SK-N-SH (cell line): ENCODE data around the gene CAND1. TPM values are rescaled to one million over a fixed set of nuclear protein-coding genes. Genes with fewer than 3 reads are reported as not detected.

Experiments
- CTCF ChIA-PET: fragments of 300-600, 350-600 bp; formaldehyde crosslinking; extraction: SDS; loops from one replicate; lab custom pipeline; 2021; lab: Yijun Ruan, JAX
- POLR2A ChIA-PET: fragments of 350-600 bp; sonication (Branson Sonifier 250); formaldehyde crosslinking; extraction: SDS; loops from one replicate; lab custom pipeline; 2020; ENCODE audit warnings: antibody characterized with exemption, inconsistent platforms; lab: Yijun Ruan, JAX
- DNase-seq: peaks from one replicate; pipeline ENCODE4 v3.0.0; 2012
- H2AFZ ChIP-seq: fragments of 200-600 bp; sonication (generic); 2 replicates; pipeline ENCODE4 v1.8.1; 2016; ENCODE audit warnings: antibody characterized with exemption, mild to moderate bottlenecking, low read depth
- H3F3A ChIP-seq: fragments of 200-600 bp; sonication (generic); replicated peaks from 2 replicates; pipeline ENCODE3; 2016; ENCODE audit warnings: antibody characterized with exemption, mild to moderate bottlenecking; ENCODE audit not compliant: insufficient read depth
- H3K27ac ChIP-seq, 2 experiments: fragments of 200-500 bp in 1 of 2; fragments of 200-600 bp in 1 of 2; sonication (Bioruptor generic) in 1 of 2; sonication (generic), shearing (Covaris generic) in 1 of 2; 2 replicates each; pipeline versions ENCODE4 v1.5.1 to v1.6.1; 2014 to 2016; ENCODE audit warnings: low read depth in 2 of 2, inconsistent platforms in 1 of 2, low read length in 1 of 2, mild to moderate bottlenecking in 1 of 2, mixed read lengths in 1 of 2
- H3K27me3 ChIP-seq: fragments of 200-600 bp; sonication (generic), shearing (Covaris generic); 2 replicates; pipeline ENCODE4 v1.6.1; 2016; ENCODE audit warnings: mixed run types; ENCODE audit not compliant: insufficient read depth
- H3K36me3 ChIP-seq, 2 experiments: fragments of 200-500 bp in 1 of 2; fragments of 200-600 bp in 1 of 2; sonication (Bioruptor generic) in 1 of 2; sonication (generic) in 1 of 2; replicated peaks in 1 of 2; 2 replicates each; pipeline versions ENCODE3 to v1.5.1; 2014 to 2016; ENCODE audit warnings: low read length in 1 of 2, mild to moderate bottlenecking in 1 of 2; ENCODE audit not compliant: insufficient read depth in 2 of 2, control insufficient read depth in 1 of 2
- H3K4me1 ChIP-seq, 2 experiments: fragments of 200-500 bp in 1 of 2; fragments of 200-600 bp in 1 of 2; sonication (Bioruptor generic) in 1 of 2; sonication (generic), shearing (Covaris generic) in 1 of 2; 2 replicates each; pipeline versions ENCODE4 v1.5.1 to v1.6.1; 2014 to 2016; ENCODE audit warnings: low read depth in 1 of 2, low read length in 1 of 2, mixed run types in 1 of 2; ENCODE audit not compliant: insufficient read depth in 2 of 2, control insufficient read depth in 1 of 2
- H3K4me2 ChIP-seq: fragments of 200-600 bp; sonication (generic), shearing (Covaris generic); 2 replicates; pipeline ENCODE4 v1.6.1; 2017; ENCODE audit warnings: mixed run types
- H3K4me3 ChIP-seq, 2 experiments: fragments of 200-500 bp in 1 of 2; fragments of 200-600 bp in 1 of 2; sonication (Bioruptor generic) in 1 of 2; sonication (generic), shearing (Covaris generic) in 1 of 2; 2 replicates each; pipeline versions ENCODE4 v1.5.1 to v1.8.1; 2014 to 2016; ENCODE audit warnings: low read depth in 2 of 2, inconsistent platforms in 1 of 2, low read length in 1 of 2, mild to moderate bottlenecking in 1 of 2, mixed read lengths in 1 of 2, moderate library complexity in 1 of 2
- H3K79me2 ChIP-seq: fragments of 200-600 bp; sonication (generic); 2 replicates; pipeline ENCODE4 v1.8.1; 2017; ENCODE audit warnings: mild to moderate bottlenecking; ENCODE audit not compliant: insufficient read depth
- H3K9ac ChIP-seq: fragments of 200-600 bp; sonication (generic); 2 replicates; pipeline ENCODE4 v1.6.1; 2017; ENCODE audit warnings: mixed run types
- H3K9me2 ChIP-seq: fragments of 200-600 bp; sonication (generic); 2 replicates; pipeline ENCODE4 v1.6.1; 2017; ENCODE audit warnings: mixed run types
- H3K9me3 ChIP-seq: fragments of 200-600 bp; sonication (generic); 2 replicates; pipeline ENCODE4 v1.6.1; 2017; ENCODE audit warnings: mixed run types, mild to moderate bottlenecking, moderate library complexity
- H4K20me1 ChIP-seq: fragments of 200-600 bp; sonication (generic); 2 replicates; pipeline ENCODE4 v1.6.1; 2017; ENCODE audit warnings: mild to moderate bottlenecking, mixed run types; ENCODE audit not compliant: insufficient read depth
- FOSL2 ChIP-seq: IDR thresholded peaks from 2 replicates; pipeline ENCODE4 v1.4.0; 2012; ENCODE audit warnings: low read depth, mild to moderate bottlenecking, moderate library complexity, borderline replicate concordance
- JUND ChIP-seq: IDR thresholded peaks from 2 replicates; pipeline ENCODE4 v1.4.0; 2012
- POLR2AphosphoS5 ChIP-seq: IDR thresholded peaks from 2 replicates; pipeline ENCODE4 v1.6.1; 2012; ENCODE audit warnings: low read depth, low read length
- TAF1 ChIP-seq: IDR thresholded peaks from 2 replicates; pipeline ENCODE4 v1.6.1; 2012; ENCODE audit warnings: low read depth, mild to moderate bottlenecking, low read length, moderate library complexity, borderline replicate concordance
- TEAD4 ChIP-seq: IDR thresholded peaks from 2 replicates; pipeline ENCODE4 v1.4.0; 2012; ENCODE audit warnings: mild to moderate bottlenecking, borderline replicate concordance; ENCODE audit not compliant: insufficient read depth
- YY1 ChIP-seq: IDR thresholded peaks from 2 replicates; pipeline ENCODE4 v1.4.0; 2012; ENCODE audit warnings: low read depth, mild to moderate bottlenecking
- WGBS: methylation state at CpG from one replicate; pipeline ENCODE4 v1.1.6; 2017; ENCODE audit warnings: low lambda C conversion rate; 5-methylcytosine and 5-hydroxymethylcytosine counted together
- polyA plus RNA-seq, 3 experiments: library from polyadenylated mRNA; depleted of rRNA; stranded (reverse); fragments of >200 nt; gene quantifications; 2 replicates each; pipeline ENCODE4 v1.2.3, GENCODE V29; 2012
- TF ChIP-seq, protein P1 (sequence below): IDR thresholded peaks from 2 replicates; pipeline ENCODE4 v1.6.1; 2012; ENCODE audit warnings: mild to moderate bottlenecking, low read depth, low read length, moderate library complexity
- TF ChIP-seq, protein P2 (sequence below): IDR thresholded peaks from 2 replicates; pipeline ENCODE4 v1.4.0; 2012; ENCODE audit warnings: low read depth, borderline replicate concordance

CAND1 gene
- polyA plus RNA-seq, 1 of the 3 experiments (the other 2 are of a cell fraction) = 17.4 TPM

- H3K79me2 ChIP-seq = peaks cover 55% of the 10 kb centered on the region
These were observed 30.4 kb downstream of the CAND1 start for GRCh38 chr12:67299526-67299925.

DNA sequence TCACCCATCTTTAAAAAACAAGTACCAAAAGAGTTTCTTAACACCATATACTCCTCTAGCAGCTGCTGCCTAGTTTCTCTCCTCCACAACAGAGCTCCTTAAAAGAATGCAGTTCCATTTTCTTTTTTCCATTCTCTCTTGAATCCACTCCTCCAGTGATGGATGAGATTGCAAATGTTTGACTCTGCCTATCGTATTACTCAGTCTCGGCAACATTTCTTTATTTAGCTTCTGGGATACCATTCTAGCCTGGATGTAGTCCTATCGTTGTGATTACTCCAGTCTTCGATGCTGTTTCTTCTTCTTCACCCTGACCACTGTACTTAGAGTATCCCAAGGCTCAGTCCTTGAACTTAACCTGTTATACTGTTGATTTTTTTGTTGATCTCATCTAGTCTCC is 30.8 kb downstream of the CAND1 start:
- peaks cover 80 to 88% of the 10 kb centered on the region in 2 experiments for H3K36me3 ChIP-seq
- H3K27ac ChIP-seq = no peak overlapping the region
- H3K79me2 ChIP-seq = peaks cover 54% of the 10 kb centered on the region
- H3K27me3 ChIP-seq = no peaks in the 10 kb centered on the region
- no peaks in the 10 kb centered on the region for H3K4me1 ChIP-seq
- H3K9ac ChIP-seq = no peak overlapping the region
- peaks cover 12% of the 10 kb centered on the region for H3F3A ChIP-seq
- no peaks in the 10 kb centered on the region for H3K9me3 ChIP-seq
- 94% methylated on average over 4 of the region's 4 CpGs for WGBS
- TF ChIP-seq FOSL2 (no peak), YY1 (no peak), POLR2AphosphoS5 (no peak), TAF1 (no peak), JUND (no peak), TEAD4 (no peak)
- TF ChIP-seq, protein P1, sequence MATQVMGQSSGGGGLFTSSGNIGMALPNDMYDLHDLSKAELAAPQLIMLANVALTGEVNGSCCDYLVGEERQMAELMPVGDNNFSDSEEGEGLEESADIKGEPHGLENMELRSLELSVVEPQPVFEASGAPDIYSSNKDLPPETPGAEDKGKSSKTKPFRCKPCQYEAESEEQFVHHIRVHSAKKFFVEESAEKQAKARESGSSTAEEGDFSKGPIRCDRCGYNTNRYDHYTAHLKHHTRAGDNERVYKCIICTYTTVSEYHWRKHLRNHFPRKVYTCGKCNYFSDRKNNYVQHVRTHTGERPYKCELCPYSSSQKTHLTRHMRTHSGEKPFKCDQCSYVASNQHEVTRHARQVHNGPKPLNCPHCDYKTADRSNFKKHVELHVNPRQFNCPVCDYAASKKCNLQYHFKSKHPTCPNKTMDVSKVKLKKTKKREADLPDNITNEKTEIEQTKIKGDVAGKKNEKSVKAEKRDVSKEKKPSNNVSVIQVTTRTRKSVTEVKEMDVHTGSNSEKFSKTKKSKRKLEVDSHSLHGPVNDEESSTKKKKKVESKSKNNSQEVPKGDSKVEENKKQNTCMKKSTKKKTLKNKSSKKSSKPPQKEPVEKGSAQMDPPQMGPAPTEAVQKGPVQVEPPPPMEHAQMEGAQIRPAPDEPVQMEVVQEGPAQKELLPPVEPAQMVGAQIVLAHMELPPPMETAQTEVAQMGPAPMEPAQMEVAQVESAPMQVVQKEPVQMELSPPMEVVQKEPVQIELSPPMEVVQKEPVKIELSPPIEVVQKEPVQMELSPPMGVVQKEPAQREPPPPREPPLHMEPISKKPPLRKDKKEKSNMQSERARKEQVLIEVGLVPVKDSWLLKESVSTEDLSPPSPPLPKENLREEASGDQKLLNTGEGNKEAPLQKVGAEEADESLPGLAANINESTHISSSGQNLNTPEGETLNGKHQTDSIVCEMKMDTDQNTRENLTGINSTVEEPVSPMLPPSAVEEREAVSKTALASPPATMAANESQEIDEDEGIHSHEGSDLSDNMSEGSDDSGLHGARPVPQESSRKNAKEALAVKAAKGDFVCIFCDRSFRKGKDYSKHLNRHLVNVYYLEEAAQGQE = no peak
- TF ChIP-seq, protein P2, sequence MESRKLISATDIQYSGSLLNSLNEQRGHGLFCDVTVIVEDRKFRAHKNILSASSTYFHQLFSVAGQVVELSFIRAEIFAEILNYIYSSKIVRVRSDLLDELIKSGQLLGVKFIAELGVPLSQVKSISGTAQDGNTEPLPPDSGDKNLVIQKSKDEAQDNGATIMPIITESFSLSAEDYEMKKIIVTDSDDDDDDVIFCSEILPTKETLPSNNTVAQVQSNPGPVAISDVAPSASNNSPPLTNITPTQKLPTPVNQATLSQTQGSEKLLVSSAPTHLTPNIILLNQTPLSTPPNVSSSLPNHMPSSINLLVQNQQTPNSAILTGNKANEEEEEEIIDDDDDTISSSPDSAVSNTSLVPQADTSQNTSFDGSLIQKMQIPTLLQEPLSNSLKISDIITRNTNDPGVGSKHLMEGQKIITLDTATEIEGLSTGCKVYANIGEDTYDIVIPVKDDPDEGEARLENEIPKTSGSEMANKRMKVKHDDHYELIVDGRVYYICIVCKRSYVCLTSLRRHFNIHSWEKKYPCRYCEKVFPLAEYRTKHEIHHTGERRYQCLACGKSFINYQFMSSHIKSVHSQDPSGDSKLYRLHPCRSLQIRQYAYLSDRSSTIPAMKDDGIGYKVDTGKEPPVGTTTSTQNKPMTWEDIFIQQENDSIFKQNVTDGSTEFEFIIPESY = no peak
- H2AFZ ChIP-seq = no peak overlapping the region
- H4K20me1 ChIP-seq = peaks cover under 1% of the 10 kb centered on the region; the same call in 1 of the 2 replicates
- no peak overlapping the region for H3K4me3 ChIP-seq
- ChIA-PET POLR2A (interaction anchor here (1.3 kb wide), 1 partner anchor 31 kb away, joined by 3 read pairs; the partner anchor contains the start of gene CAND1), CTCF (interaction anchor here (1.0 kb wide), 1 partner anchor 23 kb away, joined by 3 read pairs; no protein-coding TSS in a partner anchor)
- no peak for DNase-seq
- no peak overlapping the region for H3K4me2 ChIP-seq
- no peaks in the 10 kb centered on the region for H3K9me2 ChIP-seq

More at GRCh38 chr12:67299526-67299925, 30.4 kb downstream of the CAND1 start:
- H3K27me3 ChIP-seq = no peaks in the 10 kb centered on the region
- TF ChIP-seq, protein P1 = no peak
- TF ChIP-seq, all 33 proteins: peak for 0
- Histone ChIP-seq H3F3A (peaks cover 12% of the 10 kb centered on the region), H2AFZ (no peak overlapping the region), H3K9ac (no peak overlapping the region), H3K9me2 (no peaks in the 10 kb centered on the region), H4K20me1 (peaks cover 5% of the 10 kb centered on the region; the same call in 1 of the 2 replicates), H3K4me3 (no peak overlapping the region), H3K9me3 (no peaks in the 10 kb centered on the region), H3K4me2 (no peak overlapping the region), H3K36me3 (peaks cover 80 to 86% of the 10 kb centered on the region in 2 experiments), H3K27ac (no peak overlapping the region), H3K4me1 (no peaks in the 10 kb centered on the region)
- WGBS = 87% methylated on average over 2 of the region's 2 CpGs
- CTCF ChIA-PET = interaction anchor here (1.0 kb wide), 1 partner anchor 23 kb away, joined by 3 read pairs; no protein-coding TSS in a partner anchor
- POLR2A ChIA-PET = interaction anchor here (1.3 kb wide), 1 partner anchor 30 kb away, joined by 3 read pairs; the partner anchor contains the start of gene CAND1
- no peak for DNase-seq
